Measurements from ENCODE around the gene NRXN3.

- TF ChIP-seq CTCF (conservative IDR thresholded peaks at IDR 0.05; ENCODE audit: low read length) (no peak), EZH2phosphoT487 (IDR thresholded peaks at IDR 0.05; ENCODE audit: borderline replicate concordance, low read depth, low read length) (no peak)
Observed at GRCh38 chr14:78245238-78245637, 75.1 kb downstream of the NRXN3 start.
